GM18508 (cell line): ENCODE data around the gene GTSE1.
"Not testable (repeated sequence)": the region's sequence is repeated elsewhere in the genome, so short reads cannot be mapped to it uniquely, and the experiment has no call there.

Experiments used
- ATAC-seq: cut with Tn5 transposase; IDR thresholded peaks from one replicate; pipeline ENCODE4 v1.9.1; 2021; ENCODE audit warnings: moderate number of reproducible peaks; ENCODE audit not compliant: insufficient read depth, unreplicated experiment

The GTSE1 gene

DNA sequence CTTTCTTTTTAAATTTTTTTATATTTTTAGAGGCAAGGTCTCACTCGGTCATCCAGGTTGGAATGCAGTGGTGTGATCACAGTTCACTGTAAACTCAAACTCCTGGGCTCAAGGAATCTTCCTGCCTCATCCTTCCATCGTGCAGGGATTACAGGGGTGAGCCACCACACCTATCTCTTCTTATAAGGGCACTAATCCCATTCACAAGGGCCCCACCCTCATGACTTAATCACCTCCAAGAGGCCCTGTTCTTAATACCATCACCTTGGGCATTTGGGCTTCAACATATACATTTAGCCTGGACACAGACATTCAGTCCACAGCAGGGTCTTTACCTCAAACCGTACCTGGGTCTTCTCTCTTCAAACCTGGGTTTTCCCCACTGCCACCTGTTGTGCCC is 4.5 kb upstream of the GTSE1 start:
- ATAC-seq = no peak

DNA sequence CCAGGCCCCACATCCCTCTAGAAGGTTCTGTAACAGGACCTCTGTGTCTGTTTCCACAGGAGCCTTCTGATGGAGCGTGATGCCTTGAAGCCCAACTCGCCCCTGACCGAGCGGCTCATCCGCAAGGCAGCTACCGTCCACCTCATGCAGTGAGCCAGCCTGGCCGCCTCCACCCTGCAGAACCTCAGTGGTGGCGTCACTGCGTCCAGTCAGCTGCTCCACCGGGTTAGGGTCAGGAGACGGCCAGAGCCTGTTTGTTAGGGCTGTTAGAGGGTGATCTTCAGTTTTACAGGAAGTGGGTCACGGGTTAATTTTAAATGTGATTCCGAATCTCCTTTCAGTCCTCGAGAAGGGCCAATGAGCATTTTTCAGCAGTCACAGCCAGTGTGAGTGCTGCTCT is 3.9 kb upstream of the GTSE1 start:
- ATAC-seq = no peak

DNA sequence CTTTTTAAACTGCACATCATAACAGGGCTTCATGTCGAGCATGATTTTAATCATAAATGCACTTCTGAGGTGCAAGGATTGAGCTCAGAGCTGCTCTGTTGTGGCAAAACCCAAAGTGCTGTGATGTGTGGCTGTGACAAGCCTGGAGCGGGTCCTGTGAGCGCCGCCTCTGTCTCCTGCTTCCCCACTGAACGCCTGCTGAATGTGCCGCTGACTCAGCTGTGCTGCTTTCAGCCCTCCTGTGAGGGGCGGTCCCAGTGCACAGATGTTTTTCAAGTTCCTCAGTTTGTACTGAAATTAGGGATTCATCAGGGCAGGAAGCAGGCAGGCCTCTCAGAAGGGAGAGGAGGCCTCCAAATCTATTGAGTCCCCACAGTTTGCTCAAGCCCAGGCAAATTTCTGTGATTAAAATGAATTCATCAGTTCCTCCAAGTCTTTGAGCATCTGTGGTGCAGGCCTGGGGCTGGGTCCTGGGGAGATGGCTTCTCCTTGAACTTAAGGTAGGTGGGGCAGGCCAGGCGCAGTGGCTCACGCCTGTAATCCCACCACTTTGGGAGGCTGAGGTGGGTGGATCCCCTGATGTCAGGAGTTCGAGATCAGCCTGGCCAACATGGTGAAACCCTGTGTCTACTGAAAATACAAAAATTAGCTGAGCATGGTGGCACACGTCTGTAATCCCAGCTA is 3.0 kb upstream of the GTSE1 start:
- ATAC-seq = no peak

DNA sequence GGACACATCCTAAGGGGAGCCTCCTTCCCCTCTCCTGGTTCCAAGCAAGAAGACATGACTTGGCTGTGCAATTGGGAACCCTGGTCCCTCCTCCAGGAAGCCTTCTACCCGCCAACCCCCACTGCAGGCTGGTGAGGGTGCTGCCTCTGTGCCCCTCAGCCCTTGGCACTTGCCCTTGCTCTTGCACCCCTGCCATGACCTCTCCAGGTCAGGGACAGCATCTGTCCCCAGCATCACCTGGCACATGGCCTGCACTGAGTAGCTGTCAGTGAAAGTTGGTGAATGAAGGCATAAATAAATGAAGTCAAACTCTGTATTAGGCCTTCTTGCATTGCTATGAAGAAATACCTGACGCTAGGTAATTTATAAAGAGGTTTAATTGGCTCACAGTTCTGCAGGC is 1.9 kb upstream of the GTSE1 start:
- no peak for ATAC-seq

DNA sequence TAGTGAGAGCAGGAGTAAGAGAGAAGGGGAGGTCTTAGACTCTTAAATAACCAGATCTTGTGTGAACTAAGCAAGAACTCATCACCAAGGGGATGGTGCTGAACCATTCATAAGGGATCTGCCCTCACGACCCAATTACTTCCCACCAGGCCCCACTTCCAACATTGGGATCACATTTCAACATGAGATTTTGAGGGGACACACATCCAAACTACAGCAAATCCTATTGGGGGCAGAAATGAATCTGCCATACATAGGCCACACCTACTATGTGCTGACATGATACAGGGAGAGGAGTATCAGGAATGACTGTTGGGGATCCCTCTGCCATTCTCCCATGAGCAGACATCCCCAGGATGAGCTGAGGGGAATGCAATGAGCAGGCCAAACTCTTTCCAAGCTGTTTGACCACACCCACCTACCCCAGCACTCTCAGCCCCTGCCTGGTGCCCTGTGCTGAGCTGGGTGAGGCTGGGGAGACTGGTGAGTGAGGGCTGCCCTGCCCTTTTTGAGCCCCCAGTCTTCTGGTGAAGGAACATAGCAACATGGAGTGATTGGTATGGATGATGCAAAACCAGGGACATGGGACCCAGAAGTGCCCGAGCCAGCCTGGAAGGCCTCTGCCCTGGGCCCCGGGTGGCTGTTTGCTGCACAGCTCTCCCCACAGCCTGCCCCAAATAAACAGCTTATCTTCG is 1.2 kb upstream of the GTSE1 start:
- no peak for ATAC-seq

DNA sequence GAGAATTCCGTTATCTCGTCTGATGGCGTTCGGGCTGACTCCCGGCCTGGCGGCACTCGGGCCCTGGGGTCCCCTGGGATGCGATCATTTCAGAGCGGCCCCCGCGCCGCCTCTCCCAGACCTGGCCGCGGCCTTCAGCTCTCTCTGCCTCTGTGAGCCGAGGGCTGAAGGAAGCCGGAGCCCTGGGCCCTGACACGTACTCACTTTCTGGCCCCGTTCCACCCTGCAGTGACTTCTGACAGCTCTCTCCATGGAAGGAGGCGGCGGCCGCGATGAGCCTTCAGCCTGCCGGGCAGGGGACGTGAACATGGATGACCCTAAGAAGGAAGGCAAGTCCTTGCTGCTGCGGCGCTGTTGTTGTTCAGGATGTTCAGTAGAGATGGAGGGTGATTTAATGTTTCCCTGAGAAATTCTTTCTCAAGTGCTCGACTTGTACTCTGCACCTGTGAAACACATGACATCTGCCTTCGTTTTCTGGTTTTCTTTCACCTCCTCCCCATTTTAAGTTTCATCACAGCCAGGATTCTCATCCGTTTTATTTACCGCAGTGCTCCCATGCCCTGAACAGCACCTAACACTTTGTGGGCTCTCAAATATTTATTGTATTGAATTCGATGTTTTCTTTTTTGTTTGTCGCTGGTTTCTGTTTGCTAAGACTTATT is 612 bp downstream of the GTSE1 start:
- ATAC-seq = no peak

DNA sequence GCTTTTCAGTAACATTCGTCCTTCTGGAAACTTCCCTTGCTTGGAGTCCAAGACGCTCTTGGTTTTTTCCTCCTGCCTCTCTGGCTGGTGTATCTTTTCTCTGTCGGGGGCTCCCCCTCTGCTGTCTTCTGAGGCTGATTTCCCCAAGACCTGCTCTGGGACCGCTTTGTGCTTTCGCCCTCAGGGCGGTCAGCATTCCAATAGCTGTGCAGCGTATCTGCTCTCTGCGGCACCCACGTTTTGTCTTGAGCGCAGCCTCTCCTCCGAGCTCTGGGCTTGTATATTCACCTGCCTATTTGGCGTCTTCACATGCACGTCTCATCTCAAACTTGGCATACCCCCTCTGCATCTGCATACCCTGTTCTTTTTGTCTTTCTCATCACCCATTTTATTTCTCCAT is 2.4 kb downstream of the GTSE1 start:
- ATAC-seq = no peak

DNA sequence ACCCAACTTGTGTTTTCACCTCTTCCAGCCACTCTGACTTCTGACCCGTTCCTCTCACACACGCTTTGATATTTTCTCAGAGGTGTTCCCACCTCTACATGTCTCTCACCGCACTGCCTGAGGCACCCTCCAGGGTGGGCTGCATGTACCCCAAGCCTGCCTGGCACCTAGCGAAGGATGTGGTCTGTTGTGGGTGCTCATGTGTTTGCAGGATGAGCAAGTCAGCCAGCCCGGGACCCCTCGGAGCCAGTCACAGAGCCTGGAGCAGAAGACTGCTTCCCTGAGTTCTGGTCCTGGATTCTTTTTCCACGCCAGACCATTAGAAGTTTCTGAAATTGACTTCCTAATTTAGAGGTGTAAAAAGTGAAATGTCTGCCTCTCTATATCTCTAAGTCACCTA is 3.8 kb downstream of the GTSE1 start:
- no peak for ATAC-seq

DNA sequence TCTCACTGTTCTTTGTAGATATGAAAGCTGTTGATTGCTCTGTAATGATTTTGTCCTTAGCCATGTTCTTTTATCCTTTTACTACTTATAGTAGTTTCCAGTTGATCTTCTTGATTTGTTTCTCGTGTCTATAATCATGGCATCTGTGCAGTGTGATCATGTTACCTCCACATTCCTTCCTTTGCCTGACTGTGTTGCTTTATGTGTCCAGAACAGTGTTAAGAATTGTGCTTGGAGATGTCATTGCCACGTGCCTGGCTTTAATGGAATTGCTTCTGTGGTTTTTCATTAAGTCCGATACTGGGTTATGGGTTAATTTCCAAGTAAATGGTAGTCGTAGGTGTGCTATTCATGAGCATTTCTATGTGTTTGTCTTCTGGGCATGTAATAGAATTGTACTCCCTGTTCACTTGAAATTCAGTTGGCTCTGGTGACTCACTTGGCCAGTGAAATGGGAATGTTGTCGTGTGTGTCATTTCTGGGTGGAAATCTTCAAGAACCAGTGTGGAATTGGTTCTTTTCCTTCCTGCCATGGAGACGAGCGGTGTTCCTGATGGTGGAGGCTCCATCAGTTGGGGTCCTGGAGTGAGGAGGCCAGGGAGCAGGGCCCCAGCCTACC is 6.8 kb downstream of the GTSE1 start:
- no peak for ATAC-seq

DNA sequence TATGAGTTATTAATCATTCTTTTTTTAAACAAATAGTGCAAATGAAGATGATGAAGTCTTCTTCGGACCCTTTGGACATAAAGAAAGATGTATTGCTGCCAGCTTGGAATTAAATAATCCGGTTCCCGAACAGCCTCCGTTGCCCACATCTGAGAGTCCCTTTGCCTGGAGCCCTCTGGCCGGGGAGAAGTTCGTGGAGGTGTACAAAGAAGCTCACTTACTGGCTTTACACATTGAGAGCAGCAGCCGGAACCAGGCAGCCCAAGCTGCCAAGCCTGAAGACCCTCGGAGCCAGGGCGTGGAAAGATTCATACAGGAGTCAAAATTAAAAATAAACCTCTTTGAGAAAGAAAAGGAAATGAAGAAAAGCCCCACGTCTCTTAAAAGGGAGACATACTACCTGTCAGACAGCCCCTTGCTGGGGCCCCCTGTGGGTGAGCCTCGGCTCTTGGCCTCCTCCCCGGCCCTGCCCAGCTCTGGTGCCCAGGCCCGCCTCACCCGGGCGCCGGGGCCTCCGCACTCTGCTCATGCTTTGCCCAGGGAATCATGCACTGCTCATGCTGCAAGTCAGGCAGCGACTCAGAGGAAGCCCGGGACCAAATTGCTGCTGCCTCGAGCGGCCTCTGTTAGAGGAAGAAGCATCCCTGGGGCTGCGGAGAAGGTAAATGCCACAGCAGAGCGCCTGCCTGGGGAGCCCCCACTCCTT is 11.8 kb downstream of the GTSE1 start:
- ATAC-seq = no peak

DNA sequence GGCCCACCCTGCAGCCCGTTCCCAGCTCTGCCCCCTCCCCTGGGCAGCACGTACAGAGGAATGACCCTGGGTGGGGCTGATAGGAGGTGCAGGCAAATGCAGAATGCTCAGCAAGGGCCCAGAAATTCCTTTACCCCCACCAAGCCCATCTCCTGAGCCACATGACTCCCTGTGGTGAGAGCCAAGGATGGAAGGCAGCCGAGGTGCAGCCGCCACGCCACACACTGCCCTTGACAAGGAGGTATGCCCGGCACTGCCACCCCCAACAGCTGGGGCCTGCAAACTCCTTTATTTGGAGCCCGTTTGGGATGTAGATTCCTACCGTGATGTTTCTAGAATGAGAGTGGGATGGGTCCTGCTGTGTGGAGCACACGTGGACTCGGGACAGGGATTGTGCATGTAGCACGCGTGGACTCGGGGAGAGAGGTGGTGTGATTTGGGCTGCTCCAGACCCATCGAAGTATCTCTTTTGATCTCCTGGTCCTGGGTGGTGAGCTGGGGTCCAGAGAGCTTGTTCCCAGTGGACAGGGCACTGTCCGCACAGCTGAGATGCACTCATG is 12.9 kb downstream of the GTSE1 start:
- no peak for ATAC-seq

DNA sequence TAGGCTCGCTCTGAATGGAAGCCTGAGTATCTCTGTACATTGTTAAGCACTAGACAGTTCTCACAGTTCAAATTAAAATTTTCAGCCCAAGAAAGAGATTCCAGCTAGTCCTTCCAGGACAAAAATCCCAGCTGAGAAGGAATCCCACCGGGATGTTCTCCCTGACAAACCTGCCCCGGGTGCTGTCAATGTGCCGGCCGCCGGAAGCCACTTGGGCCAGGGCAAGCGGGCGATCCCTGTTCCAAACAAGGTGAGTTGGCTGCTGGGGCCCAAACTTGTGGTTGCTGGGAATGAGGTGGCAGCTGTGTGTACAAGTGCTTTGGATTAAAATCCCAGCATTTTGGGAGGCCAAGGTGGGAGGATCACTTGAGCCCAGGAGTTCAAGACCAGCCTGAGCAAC is 15.4 kb downstream of the GTSE1 start:
- ATAC-seq = no peak

DNA sequence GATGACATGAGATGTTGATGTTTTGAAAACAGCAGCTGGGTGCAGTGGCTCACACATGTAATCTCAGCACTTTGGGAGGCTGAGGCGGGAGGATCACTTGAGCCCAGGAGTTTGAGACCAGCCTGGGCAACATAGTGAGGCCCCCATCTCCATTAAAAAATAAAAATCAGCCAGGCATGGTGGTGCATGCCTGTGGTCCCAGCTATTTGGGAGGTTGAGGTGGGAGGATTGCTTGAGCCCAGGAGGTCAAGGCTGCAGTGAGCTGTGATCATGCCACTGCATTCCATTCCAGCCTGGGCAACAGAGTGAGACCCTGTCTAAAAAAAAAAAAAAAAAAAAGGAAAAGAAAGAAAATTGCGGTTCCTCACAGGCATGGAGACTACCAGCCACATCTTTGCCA is 16.2 kb downstream of the GTSE1 start:
- not testable (repeated sequence) for ATAC-seq

DNA sequence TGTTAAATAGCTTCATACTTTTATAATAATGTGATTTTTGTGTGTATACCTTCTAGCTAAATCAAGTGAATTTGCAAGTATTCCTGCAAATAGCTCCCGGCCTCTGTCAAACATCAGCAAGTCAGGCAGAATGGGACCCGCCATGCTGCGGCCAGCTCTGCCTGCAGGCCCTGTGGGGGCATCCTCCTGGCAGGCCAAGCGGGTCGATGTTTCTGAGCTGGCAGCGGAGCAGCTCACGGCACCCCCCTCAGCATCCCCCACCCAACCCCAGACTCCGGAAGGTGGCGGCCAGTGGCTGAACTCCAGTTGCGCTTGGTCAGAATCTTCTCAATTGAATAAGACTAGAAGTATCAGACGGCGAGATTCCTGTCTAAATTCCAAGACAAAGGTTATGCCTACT is 19.3 kb downstream of the GTSE1 start:
- no peak for ATAC-seq

DNA sequence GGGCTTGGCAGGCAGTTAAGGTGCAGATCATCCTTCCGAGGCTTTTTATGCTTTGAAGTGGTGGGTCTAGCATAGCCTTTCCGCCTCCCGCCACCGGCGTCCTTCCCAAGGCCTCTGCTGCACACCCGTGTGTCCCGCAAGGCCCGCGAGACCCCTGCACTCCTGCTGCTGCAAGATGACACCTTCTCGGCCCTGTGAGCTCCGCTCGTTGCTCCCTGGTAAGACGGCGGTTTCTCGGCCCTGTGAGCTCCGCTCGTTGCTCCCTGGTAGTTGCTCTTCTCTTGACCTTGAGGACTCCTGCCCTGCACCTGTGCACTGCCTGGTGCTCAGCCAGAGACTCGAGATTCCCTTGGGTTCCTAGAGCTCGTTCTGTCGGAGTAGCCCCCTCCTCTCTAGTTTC is 21.0 kb downstream of the GTSE1 start:
- no peak for ATAC-seq

DNA sequence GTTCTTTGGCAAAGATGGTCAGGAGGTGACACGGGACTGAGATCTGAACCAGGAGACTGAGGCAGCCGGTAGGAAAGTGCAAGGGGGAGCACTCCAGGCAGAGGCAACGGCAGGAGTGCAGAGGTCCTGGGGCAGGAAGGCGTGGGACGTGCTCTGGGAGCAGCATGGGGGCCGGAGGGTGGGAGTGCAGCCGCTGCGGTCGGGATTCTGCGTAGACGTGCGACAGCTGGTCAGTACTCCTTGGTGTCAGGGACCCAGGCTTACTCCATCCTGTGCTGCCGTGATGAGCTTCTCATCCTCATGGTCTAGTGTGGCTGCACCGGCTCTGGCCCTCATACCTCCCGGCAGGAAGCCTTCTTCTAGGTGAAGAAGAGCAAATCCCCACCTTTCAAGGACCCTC is 21.9 kb downstream of the GTSE1 start:
- ATAC-seq = no peak

DNA sequence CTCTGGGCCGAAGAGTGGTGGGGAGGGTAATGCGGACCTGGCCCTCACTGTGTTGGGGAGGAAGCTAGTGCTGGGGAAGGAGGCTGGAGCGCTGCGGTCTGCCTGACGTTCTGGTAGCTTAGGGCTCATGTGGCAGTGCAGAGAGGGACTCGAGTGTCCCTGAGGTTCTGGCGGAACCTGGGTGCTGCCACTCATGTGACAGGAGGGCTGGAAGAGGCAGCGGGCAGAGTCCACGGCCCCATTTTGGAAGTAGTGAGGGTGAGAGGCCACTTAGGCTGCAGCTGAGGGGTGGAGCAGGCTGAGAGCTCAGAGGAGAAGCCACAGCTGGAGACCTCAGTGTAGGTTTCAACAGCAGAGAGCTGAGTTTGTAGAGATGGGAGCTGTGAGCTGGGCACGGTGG is 22.6 kb downstream of the GTSE1 start:
- ATAC-seq = no peak

DNA sequence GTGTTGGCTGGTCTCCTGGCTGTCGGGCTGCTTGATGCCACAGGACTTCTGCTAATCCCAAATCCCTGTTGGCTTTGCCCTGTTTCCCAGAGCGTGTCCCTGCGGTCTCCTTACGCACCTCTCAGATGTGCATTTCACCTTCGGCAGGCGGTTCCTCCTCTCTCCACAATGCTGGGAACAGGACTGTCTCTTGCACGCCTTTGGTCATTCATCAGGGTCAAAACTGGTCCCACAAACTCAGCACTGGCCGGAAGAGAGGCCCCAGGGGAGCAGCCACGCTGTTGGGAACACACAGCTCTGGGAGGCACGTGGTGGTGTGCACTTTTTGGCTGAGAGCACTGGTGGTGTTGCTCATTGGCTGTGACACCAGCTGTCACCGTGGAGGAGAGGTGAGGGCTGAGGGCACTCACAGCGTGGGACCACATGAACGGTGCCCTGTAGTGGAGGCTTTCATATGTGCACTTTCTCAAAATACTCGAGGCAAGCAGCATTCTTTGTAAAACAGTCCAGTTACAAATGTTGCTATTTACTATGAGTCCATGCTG is 23.6 kb downstream of the GTSE1 start:
- ATAC-seq = no peak

DNA sequence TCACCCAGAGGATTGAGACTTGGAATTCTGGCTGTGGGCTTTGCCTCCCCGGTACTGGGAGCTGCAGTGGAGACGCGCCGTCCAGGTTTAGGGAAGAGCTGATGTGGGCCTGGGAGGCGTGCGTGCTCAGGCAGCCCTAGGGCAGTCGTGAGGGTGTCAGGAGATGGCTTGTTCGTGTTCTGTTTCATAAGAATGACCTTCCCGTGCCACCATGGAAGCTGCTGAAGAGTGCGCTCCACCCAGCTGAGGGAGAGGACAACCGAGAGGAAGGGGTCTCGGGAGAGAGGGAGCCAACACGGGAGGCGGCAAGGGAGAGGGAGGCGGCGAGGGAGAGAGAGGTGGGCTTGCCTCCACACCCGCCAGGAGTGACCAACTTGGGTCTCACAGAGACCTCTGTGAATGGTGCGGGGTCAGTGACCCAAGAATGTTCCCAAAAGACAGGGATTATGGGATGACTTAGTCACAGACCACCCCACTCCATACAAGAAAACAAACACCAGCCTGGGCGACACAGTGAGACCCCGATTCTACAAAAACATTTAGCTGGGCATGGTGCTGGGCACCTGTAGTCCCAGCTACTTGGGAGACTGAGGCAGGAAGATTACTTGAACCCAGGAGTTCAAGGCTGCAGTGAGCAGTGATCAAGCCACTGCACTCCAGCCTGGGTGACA is 24.2 kb downstream of the GTSE1 start:
- no peak for ATAC-seq

DNA sequence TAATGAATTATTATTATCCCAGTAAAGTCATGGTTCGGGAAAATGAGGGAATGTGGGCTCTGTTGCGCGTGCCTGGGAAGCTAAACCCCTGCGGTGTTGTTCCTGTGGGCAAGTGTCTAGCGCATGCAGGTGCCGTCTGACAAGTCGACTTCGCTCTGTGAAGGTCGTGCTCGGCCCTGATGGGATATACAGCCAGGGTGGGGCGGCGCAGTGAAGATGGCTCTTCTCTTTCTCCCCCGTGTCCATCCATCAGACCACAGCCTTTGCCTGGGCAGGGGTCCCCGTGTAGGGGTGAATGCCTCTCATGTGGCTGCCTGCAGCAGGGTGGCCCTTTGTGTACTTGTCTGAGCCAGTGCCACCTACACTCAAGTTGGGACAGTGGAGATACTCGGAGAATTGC is 26.0 kb downstream of the GTSE1 start:
- no peak for ATAC-seq
